ENCODE data around the gene LRP1-AS.

LRP1-AS gene

DNA sequence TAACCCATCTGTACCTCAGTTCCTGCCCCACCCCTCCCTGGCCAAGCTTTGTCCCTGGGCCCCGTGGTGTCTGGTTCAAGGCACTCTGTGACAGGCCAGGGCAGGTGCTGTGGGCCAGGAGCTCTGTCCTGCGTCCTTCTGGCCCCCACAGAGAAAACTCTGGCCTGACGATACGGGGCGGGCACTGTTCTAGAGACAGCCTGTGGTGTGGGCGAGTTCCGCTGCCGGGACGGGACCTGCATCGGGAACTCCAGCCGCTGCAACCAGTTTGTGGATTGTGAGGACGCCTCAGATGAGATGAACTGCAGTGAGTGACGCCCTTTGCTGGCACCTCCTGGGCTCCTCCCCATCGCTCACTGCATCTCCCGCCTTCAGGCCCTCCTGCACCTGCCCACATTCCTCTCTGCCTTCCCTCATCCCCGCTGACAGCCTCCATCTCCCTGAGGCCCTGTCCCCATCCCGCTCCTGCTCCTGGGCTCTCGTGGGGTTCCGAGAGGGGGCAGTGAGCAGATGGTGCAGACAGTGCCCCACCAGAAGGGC lies 46.4 kb upstream of the LRP1-AS start:
- Histone ChIP-seq H3K36me3 (replicated peaks; ENCODE audit: insufficient read depth, low read length) (no peaks in the 10 kb centered on the region), H3K4me1 (ENCODE audit: low read length) (no peaks in the 10 kb centered on the region), H3K79me2 (ENCODE audit: low read length) (no peaks in the 10 kb centered on the region), H3K9ac (ENCODE audit: low read length) (no peak overlapping the region), H3K9me3 (replicated peaks; ENCODE audit: insufficient read depth, low read length) (no peaks in the 10 kb centered on the region), H3K9me2 (replicated peaks; ENCODE audit: insufficient read depth, low read length) (no peaks in the 10 kb centered on the region), H3K27ac (ENCODE audit: low read length) (no peak overlapping the region), H2AFZ (ENCODE audit: low read length) (no peak overlapping the region), H3K4me2 (ENCODE audit: low read depth, low read length) (no peak overlapping the region), H4K20me1 (ENCODE audit: insufficient read depth, low read length) (no peaks in the 10 kb centered on the region), H3F3A (ENCODE audit: insufficient read depth, low read length) (no peaks in the 10 kb centered on the region), H3K4me3 (ENCODE audit: low read length) (no peak overlapping the region), H3K27me3 (replicated peaks; ENCODE audit: insufficient read depth, low read length) (peaks cover 73% of the 10 kb centered on the region)
- no peak for TF ChIP-seq EZH2 (optimal IDR thresholded peaks at IDR 0.05; ENCODE audit: low read depth, low read length)
- TF ChIP-seq EZH2phosphoT487 (IDR thresholded peaks at IDR 0.05; ENCODE audit: low read length), result no peak
- TF ChIP-seq, protein P1, sequence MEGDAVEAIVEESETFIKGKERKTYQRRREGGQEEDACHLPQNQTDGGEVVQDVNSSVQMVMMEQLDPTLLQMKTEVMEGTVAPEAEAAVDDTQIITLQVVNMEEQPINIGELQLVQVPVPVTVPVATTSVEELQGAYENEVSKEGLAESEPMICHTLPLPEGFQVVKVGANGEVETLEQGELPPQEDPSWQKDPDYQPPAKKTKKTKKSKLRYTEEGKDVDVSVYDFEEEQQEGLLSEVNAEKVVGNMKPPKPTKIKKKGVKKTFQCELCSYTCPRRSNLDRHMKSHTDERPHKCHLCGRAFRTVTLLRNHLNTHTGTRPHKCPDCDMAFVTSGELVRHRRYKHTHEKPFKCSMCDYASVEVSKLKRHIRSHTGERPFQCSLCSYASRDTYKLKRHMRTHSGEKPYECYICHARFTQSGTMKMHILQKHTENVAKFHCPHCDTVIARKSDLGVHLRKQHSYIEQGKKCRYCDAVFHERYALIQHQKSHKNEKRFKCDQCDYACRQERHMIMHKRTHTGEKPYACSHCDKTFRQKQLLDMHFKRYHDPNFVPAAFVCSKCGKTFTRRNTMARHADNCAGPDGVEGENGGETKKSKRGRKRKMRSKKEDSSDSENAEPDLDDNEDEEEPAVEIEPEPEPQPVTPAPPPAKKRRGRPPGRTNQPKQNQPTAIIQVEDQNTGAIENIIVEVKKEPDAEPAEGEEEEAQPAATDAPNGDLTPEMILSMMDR (IDR thresholded peaks at IDR 0.05; ENCODE audit: low read length), result no peak
- no peak for DNase-seq

DNA sequence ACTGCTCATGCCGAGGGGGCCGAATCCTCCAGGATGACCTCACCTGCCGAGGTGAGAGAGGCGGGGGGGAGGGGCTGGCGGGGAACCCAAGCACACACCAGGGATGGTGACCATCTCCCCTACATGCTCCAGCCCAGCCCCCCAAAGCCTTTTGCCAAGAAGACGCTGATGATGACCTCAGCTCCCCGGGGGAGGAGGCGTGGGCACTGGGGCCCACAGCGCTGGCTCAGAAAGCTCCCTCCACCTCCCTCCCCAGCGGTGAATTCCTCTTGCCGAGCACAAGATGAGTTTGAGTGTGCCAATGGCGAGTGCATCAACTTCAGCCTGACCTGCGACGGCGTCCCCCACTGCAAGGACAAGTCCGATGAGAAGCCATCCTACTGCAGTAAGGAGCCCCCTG lies 45.5 kb upstream of the LRP1-AS start:
- no peaks in the 10 kb centered on the region for H4K20me1 ChIP-seq (ENCODE audit: insufficient read depth, low read length)

DNA sequence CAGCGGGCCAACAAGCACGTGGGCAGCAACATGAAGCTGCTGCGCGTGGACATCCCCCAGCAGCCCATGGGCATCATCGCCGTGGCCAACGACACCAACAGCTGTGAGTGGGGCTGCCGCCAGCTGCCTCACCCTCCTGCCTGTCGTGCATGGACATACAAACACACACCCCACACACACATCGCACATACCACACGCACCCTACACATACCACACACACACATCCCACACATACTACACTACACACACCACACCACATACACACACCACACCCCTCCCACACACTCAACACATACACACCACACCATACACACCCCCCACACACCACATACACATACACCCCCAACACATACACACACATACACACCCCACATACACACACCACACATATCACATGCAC lies 44.0 kb upstream of the LRP1-AS start:
- Histone ChIP-seq H3F3A (ENCODE audit: insufficient read depth, low read length) (no peaks in the 10 kb centered on the region), H4K20me1 (ENCODE audit: insufficient read depth, low read length) (no peaks in the 10 kb centered on the region), H2AFZ (ENCODE audit: low read length) (no peak overlapping the region), H3K36me3 (replicated peaks; ENCODE audit: insufficient read depth, low read length) (no peaks in the 10 kb centered on the region), H3K27ac (ENCODE audit: low read length) (no peak overlapping the region), H3K4me1 (ENCODE audit: low read length) (no peaks in the 10 kb centered on the region), H3K9me2 (replicated peaks; ENCODE audit: insufficient read depth, low read length) (no peaks in the 10 kb centered on the region), H3K79me2 (ENCODE audit: low read length) (no peaks in the 10 kb centered on the region), H3K4me3 (ENCODE audit: low read length) (no peak overlapping the region), H3K4me2 (ENCODE audit: low read depth, low read length) (no peak overlapping the region), H3K9me3 (replicated peaks; ENCODE audit: insufficient read depth, low read length) (no peaks in the 10 kb centered on the region), H3K9ac (ENCODE audit: low read length) (no peak overlapping the region), H3K27me3 (replicated peaks; ENCODE audit: insufficient read depth, low read length) (peaks cover 73% of the 10 kb centered on the region)
- TF ChIP-seq, protein P1 (IDR thresholded peaks at IDR 0.05; ENCODE audit: low read length), result no peak
- TF ChIP-seq EZH2 (optimal IDR thresholded peaks at IDR 0.05; ENCODE audit: low read depth, low read length) (no peak), EZH2phosphoT487 (IDR thresholded peaks at IDR 0.05; ENCODE audit: low read length) (no peak)
- DNase-seq, result no peak

More for the DNA sequence above, 45.5 kb upstream of the LRP1-AS start:
- no peaks in the 10 kb centered on the region for H3K9me2 ChIP-seq (replicated peaks; ENCODE audit: insufficient read depth, low read length)
- no peak overlapping the region for H3K27ac ChIP-seq (ENCODE audit: low read length)
- H3K36me3 ChIP-seq (replicated peaks; ENCODE audit: insufficient read depth, low read length), result no peaks in the 10 kb centered on the region
- no peak overlapping the region for H2AFZ ChIP-seq (ENCODE audit: low read length)
- H3K79me2 ChIP-seq (ENCODE audit: low read length), result no peaks in the 10 kb centered on the region
- H3K27me3 ChIP-seq (replicated peaks; ENCODE audit: insufficient read depth, low read length), result peaks cover 73% of the 10 kb centered on the region
- H3K4me2 ChIP-seq (ENCODE audit: low read depth, low read length), result no peak overlapping the region
- H3K9ac ChIP-seq (ENCODE audit: low read length), result no peak overlapping the region
- no peak for TF ChIP-seq EZH2phosphoT487 (IDR thresholded peaks at IDR 0.05; ENCODE audit: low read length)
- TF ChIP-seq, protein P1 (IDR thresholded peaks at IDR 0.05; ENCODE audit: low read length), result no peak
- no peak for TF ChIP-seq EZH2 (optimal IDR thresholded peaks at IDR 0.05; ENCODE audit: low read depth, low read length)
- no peaks in the 10 kb centered on the region for H3K4me1 ChIP-seq (ENCODE audit: low read length)
- no peak overlapping the region for H3K4me3 ChIP-seq (ENCODE audit: low read length)
- no peak for DNase-seq
- no peaks in the 10 kb centered on the region for H3K9me3 ChIP-seq (replicated peaks; ENCODE audit: insufficient read depth, low read length)
- no peaks in the 10 kb centered on the region for H3F3A ChIP-seq (ENCODE audit: insufficient read depth, low read length)

Data from MM.1S (cell line).